Stimulated activated naive B cell treated with anti-CD40 and anti-IgM and Interleukin-4, amounts not matched to agents 10 μg/mL and 1 μg/mL and 100 μg/mL, for 72 hours (primary cell): ENCODE results near the gene AGAP1.
A peak's percentile ranks its signal among the peaks of the same experiment; 100 is the strongest.

Source experiments
- ATAC-seq, 2 donors: fragments of 150-1000 bp; cut with Tn5 transposase; replicated peaks; 2 replicates each; pipeline ENCODE4 v1.10.0; 2021; ENCODE audit warnings: moderate library complexity in 1 of 2
- DNase-seq: peaks from one replicate; pipeline ENCODE4 v3.0.0; 2021
- H3K27ac Mint-ChIP-seq: one replicate; pipeline ENCODE4 v1.8.0; 2022; ENCODE audit warnings: mild to moderate bottlenecking, mixed read lengths
- H3K27me3 Mint-ChIP-seq, 2 donors: one replicate each; pipeline ENCODE4 v1.8.0; 2022; ENCODE audit warnings: mixed read lengths in 2 of 2
- H3K36me3 Mint-ChIP-seq, 2 donors: one replicate each; pipeline ENCODE4 v1.8.0; 2022; ENCODE audit warnings: mixed read lengths in 2 of 2, mild to moderate bottlenecking in 1 of 2
- H3K4me1 Mint-ChIP-seq, 2 donors: one replicate each; pipeline ENCODE4 v1.8.0; 2022; ENCODE audit warnings: mixed read lengths in 2 of 2, mild to moderate bottlenecking in 1 of 2
- H3K4me3 Mint-ChIP-seq, 2 donors: one replicate each; pipeline ENCODE4 v1.8.0; 2022; ENCODE audit warnings: mild to moderate bottlenecking in 2 of 2, mixed read lengths in 2 of 2, moderate library complexity in 1 of 2
- H3K9me3 Mint-ChIP-seq, 2 donors: one replicate each; pipeline ENCODE4 v1.8.0; 2022; ENCODE audit warnings: mixed read lengths in 2 of 2, mild to moderate bottlenecking in 1 of 2

AGAP1 gene

GRCh38 chr2:235897992-235898391 is 404.1 kb downstream of the AGAP1 start:
- DNase-seq (no peak), ATAC-seq (no peak)
- Mint-ChIP-seq H3K4me3 (no peak overlapping the region), H3K27me3 (no peaks in the 10 kb centered on the region), H3K4me1 (no peaks in the 10 kb centered on the region), H3K36me3 (no peaks in the 10 kb centered on the region), H3K9me3 (peaks cover 0 to 11% of the 10 kb centered on the region in 2 donors), H3K27ac (no peak overlapping the region)

- H3K27me3 Mint-ChIP-seq: no peaks in the 10 kb centered on the region
- no peaks in the 10 kb centered on the region for H3K36me3 Mint-ChIP-seq
- ATAC-seq (no peak), DNase-seq (no peak)
- H3K4me1 Mint-ChIP-seq: no peaks in the 10 kb centered on the region
- peaks cover 0 to 3% of the 10 kb centered on the region in 2 donors for H3K9me3 Mint-ChIP-seq
- no peak overlapping the region for H3K27ac Mint-ChIP-seq
- no peak overlapping the region for H3K4me3 Mint-ChIP-seq
Observed at GRCh38 chr2:235898766-235899165, 404.9 kb downstream of the AGAP1 start.

GRCh38 chr2:235900631-235901030 is 406.8 kb downstream of the AGAP1 start:
- ATAC-seq: no peak
- Mint-ChIP-seq H3K4me3 (no peak overlapping the region), H3K27me3 (peaks cover 0 to 2% of the 10 kb centered on the region in 2 donors), H3K9me3 (no peaks in the 10 kb centered on the region), H3K27ac (no peak overlapping the region), H3K4me1 (no peaks in the 10 kb centered on the region), H3K36me3 (no peaks in the 10 kb centered on the region)
- no peak for DNase-seq

GRCh38 chr2:235901243-235901642 is 407.4 kb downstream of the AGAP1 start:
- no peaks in the 10 kb centered on the region for H3K9me3 Mint-ChIP-seq
- no peaks in the 10 kb centered on the region for H3K36me3 Mint-ChIP-seq
- ATAC-seq (no peak), DNase-seq (no peak)
- no peak overlapping the region for H3K4me3 Mint-ChIP-seq
- H3K27me3 Mint-ChIP-seq: peaks cover 3 to 8% of the 10 kb centered on the region in 2 donors
- H3K27ac Mint-ChIP-seq: no peak overlapping the region
- H3K4me1 Mint-ChIP-seq: no peaks in the 10 kb centered on the region

DNA sequence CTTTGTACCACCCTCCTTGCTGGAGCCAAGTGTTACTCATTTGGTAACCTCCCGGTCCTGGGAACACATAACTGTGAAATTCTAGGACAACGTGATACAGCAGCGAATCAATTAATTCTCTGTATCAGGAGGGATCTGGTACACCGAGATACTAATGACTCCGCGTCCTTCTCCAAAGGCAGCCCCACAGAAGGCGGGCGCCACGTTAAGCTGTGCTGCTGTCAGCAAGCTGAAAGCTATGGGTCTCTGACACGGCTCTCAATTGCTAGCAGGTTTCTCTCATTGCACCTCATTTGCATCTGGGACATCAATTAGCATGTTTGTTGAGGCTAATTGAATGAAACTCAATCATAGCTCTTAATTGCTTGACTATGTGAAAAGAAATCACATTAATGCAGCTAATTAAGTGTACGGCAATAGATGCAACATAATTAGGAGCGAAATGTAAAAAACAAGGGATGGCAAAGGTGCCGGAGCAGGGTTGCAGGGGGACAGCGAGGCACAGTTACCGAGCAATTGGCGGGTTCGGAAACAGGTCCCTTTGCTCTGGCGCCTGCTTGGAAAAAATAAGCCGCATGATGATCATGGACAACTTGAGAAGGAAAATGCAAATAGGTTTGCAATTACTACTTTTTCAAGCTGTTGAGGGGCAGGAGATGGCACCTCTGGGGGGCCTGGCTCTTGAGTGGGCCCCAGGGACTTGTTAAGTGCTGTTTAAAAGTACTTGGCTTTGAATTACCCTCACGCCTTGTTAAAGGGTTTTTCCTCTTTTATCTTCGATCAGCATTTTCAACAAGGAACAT is 410.1 kb downstream of the AGAP1 start:
- H3K4me1 Mint-ChIP-seq: peaks cover 0 to 2% of the 10 kb centered on the region in 2 donors
- DNase-seq: no peak
- H3K27ac Mint-ChIP-seq: no peak overlapping the region
- no peak for ATAC-seq
- H3K36me3 Mint-ChIP-seq: no peaks in the 10 kb centered on the region
- H3K4me3 Mint-ChIP-seq: no peak overlapping the region
- no peaks in the 10 kb centered on the region for H3K9me3 Mint-ChIP-seq
- H3K27me3 Mint-ChIP-seq: peaks cover 9 to 18% of the 10 kb centered on the region in 2 donors

GRCh38 chr2:235904585-235904931 is 410.7 kb downstream of the AGAP1 start:
- peaks cover 9 to 18% of the 10 kb centered on the region in 2 donors for H3K27me3 Mint-ChIP-seq
- no peak for ATAC-seq
- no peak overlapping the region for H3K27ac Mint-ChIP-seq
- H3K36me3 Mint-ChIP-seq: no peaks in the 10 kb centered on the region
- peaks cover 0 to 2% of the 10 kb centered on the region in 2 donors for H3K4me1 Mint-ChIP-seq
- no peak overlapping the region for H3K4me3 Mint-ChIP-seq
- no peaks in the 10 kb centered on the region for H3K9me3 Mint-ChIP-seq
- no peak for DNase-seq

- Mint-ChIP-seq H3K27me3 (peaks cover 9 to 18% of the 10 kb centered on the region in 2 donors), H3K4me3 (no peak overlapping the region), H3K36me3 (no peaks in the 10 kb centered on the region), H3K9me3 (no peaks in the 10 kb centered on the region), H3K27ac (no peak overlapping the region), H3K4me1 (peaks cover 0 to 2% of the 10 kb centered on the region in 2 donors)
- ATAC-seq: peak in 1 of 2 donors; percentile 59
- DNase-seq: no peak
Observed at GRCh38 chr2:235908826-235909225, 415.0 kb downstream of the AGAP1 start.

DNA sequence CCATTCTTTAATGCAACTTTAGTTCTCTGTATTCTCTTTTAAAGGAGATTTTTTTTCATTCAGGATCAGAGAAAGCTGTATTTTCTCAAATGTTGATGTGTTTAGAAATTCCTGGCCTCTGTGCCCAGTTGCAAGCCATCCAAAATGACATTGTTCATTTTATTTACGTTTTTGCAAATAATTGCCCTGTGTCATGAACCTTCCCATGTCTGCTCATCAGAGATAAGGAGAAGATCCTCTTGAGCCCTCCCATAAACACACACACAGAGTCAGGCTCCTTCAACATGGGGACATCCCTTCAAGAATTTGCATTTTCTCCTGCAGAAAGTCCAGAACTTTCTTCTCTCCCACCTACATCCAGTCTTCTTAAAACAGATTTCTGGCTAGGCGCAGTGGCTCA is 415.5 kb downstream of the AGAP1 start:
- DNase-seq (no peak), ATAC-seq (no peak)
- H3K27me3 Mint-ChIP-seq: peaks cover 9 to 18% of the 10 kb centered on the region in 2 donors
- no peaks in the 10 kb centered on the region for H3K36me3 Mint-ChIP-seq
- no peak overlapping the region for H3K4me3 Mint-ChIP-seq
- peaks cover 0 to under 1% of the 10 kb centered on the region in 2 donors for H3K9me3 Mint-ChIP-seq
- H3K27ac Mint-ChIP-seq: no peak overlapping the region
- H3K4me1 Mint-ChIP-seq: peaks cover 0 to 2% of the 10 kb centered on the region in 2 donors

- no peak for DNase-seq
- Mint-ChIP-seq H3K9me3 (peaks cover 0 to 5% of the 10 kb centered on the region in 2 donors), H3K4me3 (no peak overlapping the region), H3K4me1 (peaks cover 0 to 2% of the 10 kb centered on the region in 2 donors), H3K36me3 (no peaks in the 10 kb centered on the region), H3K27ac (no peak overlapping the region), H3K27me3 (peaks cover 9 to 18% of the 10 kb centered on the region in 2 donors)
- ATAC-seq: no peak
Observed at GRCh38 chr2:235910067-235910466, 416.2 kb downstream of the AGAP1 start.

GRCh38 chr2:235911125-235911524 is 417.3 kb downstream of the AGAP1 start:
- H3K27me3 Mint-ChIP-seq: peaks cover 8 to 11% of the 10 kb centered on the region in 2 donors
- DNase-seq (no peak), ATAC-seq (no peak)
- no peaks in the 10 kb centered on the region for H3K36me3 Mint-ChIP-seq
- peaks cover under 1 to 10% of the 10 kb centered on the region in 2 donors for H3K9me3 Mint-ChIP-seq
- H3K27ac Mint-ChIP-seq: no peak overlapping the region
- H3K4me1 Mint-ChIP-seq: peaks cover 0 to 2% of the 10 kb centered on the region in 2 donors
- H3K4me3 Mint-ChIP-seq: no peak overlapping the region

- peaks cover 6 to 12% of the 10 kb centered on the region in 2 donors for H3K9me3 Mint-ChIP-seq
- H3K4me1 Mint-ChIP-seq: peaks cover 0 to 2% of the 10 kb centered on the region in 2 donors
- no peaks in the 10 kb centered on the region for H3K36me3 Mint-ChIP-seq
- ATAC-seq: no peak
- H3K4me3 Mint-ChIP-seq: no peak overlapping the region
- H3K27ac Mint-ChIP-seq: no peak overlapping the region
- DNase-seq: no peak
- H3K27me3 Mint-ChIP-seq: peaks cover 4 to 5% of the 10 kb centered on the region in 2 donors
Observed at GRCh38 chr2:235911633-235912233, 417.9 kb downstream of the AGAP1 start.

DNA sequence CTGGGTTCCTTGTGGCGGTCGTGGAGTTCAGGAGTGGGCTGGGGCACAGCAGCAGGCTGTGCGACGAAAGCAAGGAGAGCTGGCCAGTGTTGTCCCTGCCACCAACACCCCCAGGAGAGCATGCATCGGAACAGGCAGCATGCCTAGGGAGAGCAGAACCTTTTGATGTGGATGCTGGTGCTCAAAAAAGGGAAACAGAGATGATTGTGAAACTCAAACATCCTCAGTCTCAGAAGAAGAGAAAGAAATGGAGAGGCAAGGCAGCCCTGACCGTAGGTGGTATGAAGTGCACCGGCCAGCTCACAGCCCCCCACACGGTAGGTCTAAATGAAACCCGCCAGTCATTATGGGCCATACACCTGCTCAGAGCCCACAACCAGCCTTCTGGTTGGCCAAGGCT is 420.9 kb downstream of the AGAP1 start:
- Mint-ChIP-seq H3K27me3 (no peaks in the 10 kb centered on the region), H3K4me3 (no peak overlapping the region), H3K4me1 (no peaks in the 10 kb centered on the region), H3K36me3 (no peaks in the 10 kb centered on the region), H3K27ac (no peak overlapping the region), H3K9me3 (peaks cover 10 to 12% of the 10 kb centered on the region in 2 donors)
- no peak for ATAC-seq
- no peak for DNase-seq

- Mint-ChIP-seq H3K27me3 (no peaks in the 10 kb centered on the region), H3K9me3 (peaks cover 10 to 12% of the 10 kb centered on the region in 2 donors), H3K4me1 (no peaks in the 10 kb centered on the region), H3K36me3 (no peaks in the 10 kb centered on the region), H3K27ac (no peak overlapping the region), H3K4me3 (no peak overlapping the region)
- ATAC-seq (no peak), DNase-seq (no peak)
Observed at GRCh38 chr2:235917506-235917905, 423.7 kb downstream of the AGAP1 start.

DNA sequence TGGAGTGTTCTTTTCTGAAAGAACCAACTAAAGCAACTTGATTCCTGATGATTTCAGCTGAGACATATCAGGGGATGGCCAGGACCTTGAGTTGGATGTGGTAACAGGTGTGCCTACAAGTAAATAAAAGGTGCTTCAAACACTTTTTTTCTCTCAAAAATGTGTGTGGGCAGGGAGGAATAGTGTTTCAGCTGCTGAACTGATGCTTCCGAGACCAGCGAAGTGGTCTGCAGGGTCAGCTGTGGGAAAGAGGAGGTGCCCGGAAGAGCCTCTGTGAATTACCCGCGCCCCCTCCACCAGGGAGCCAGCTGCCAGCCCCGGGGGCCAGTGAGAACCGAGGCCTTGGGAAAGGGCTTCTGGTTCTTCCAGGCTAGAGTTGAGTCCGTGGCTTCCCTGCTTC is 425.0 kb downstream of the AGAP1 start:
- no peak overlapping the region for H3K4me3 Mint-ChIP-seq
- no peaks in the 10 kb centered on the region for H3K4me1 Mint-ChIP-seq
- H3K9me3 Mint-ChIP-seq: peaks cover 10 to 12% of the 10 kb centered on the region in 2 donors

More for the DNA sequence above, 425.0 kb downstream of the AGAP1 start:
- Mint-ChIP-seq H3K27ac (no peak overlapping the region), H3K27me3 (no peaks in the 10 kb centered on the region), H3K36me3 (no peaks in the 10 kb centered on the region)
- DNase-seq (no peak), ATAC-seq (no peak)
